Stimulated activated CD4-positive, alpha-beta T cell treated with anti-CD3 and anti-CD28 coated beads, Interleukin-15, amount 100 ng/mL, for 24 hours (primary cell): ENCODE data around the gene BTRC.

Source experiments
- DNase-seq: peaks from one replicate; pipeline ENCODE4 v3.0.0-alpha.2; 2020

Gene BTRC

DNA sequence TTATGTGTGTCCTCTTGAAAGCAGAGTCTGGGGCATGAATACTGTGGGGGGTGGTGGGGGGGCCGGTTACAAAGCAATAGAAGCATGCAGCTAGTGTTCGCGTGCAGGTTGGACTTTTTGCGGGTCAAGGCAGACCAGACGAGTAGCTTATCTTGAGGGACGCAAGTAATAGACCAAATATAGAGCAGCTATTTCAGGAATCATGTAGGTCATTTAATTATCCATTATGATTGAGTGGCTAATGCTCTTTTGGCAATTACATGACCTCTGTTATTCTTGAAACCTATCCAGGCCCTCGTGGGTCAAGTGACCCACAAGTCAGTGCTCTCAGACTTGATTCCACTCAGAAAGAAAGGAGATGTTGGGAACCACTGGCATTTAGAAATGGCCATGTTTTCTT, 93.0 kb downstream of the BTRC start:
- DNase-seq, result no peak

DNA sequence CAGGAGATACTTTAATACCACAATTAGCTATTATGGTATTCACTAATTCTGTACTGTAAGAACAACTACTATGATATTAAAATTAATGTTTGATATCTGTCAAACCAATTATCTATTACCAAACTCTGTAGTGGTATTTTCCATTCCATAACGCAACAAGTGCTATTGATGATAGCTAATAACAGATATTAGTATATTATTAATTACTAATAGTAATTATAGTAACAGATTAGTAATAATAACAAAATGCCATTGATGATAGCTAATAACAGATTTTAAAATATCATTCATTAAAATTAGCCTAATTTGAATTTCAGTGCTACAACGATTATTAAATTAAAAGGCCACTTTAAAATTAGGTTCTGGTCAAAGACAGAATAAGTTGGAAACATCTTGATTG, 93.5 kb downstream of the BTRC start:
- no peak for DNase-seq

DNA sequence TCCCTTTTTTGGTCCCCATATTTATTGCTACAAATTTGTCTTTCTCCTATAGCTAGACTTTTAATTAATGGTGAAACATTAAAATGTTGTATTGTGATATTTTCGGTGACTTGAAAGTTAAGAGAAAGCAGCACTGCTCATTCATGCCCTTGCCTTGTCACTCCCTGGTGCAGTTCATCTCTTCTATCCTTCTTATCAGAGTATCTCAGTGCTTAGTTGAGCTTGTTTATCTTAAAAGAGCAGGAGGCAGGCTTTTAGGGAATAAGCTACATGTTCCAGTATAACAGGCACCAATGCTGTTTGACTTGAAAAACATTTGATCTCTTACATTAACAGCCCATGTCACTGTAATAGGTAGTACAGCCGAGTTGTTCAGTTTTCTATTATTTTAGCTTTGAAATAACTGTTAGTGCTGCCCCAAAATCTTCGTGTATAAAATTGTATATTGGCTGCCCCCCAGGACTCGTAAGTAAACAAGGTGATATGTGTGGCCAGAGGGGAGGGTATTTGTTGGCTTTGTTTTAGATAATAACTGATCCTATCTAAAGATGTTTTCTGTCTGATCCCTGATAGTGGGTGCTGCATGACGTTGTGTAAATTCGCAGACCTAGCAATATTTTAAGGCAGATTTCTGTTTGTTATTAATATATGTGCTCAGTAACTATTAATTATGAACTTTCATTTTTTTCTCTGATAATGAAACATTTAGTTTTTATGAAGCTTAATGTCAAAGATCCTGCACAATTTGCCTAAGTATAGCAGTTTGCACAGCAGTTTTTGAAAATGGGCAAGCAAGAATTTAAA, 96.5 kb downstream of the BTRC start:
- no peak for DNase-seq

DNA sequence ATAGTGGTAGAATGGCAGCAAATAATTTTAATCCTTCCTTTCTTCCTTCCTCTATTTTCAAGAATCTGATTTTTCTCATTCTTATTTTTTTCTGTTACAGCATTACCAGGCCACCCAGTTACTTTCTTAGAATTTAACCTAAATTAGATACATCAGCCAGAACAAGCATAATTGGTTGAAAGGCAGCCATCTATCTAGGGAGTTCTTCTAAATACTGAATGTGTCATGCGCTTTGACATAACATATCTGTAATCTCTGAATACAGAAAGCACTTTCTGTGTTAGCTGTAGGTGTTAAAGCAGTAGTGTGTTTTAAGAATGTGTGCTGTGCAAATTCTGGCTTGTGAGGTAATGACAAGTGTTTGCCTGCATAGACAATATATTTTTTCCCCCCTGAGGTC, 97.3 kb downstream of the BTRC start:
- no peak for DNase-seq

DNA sequence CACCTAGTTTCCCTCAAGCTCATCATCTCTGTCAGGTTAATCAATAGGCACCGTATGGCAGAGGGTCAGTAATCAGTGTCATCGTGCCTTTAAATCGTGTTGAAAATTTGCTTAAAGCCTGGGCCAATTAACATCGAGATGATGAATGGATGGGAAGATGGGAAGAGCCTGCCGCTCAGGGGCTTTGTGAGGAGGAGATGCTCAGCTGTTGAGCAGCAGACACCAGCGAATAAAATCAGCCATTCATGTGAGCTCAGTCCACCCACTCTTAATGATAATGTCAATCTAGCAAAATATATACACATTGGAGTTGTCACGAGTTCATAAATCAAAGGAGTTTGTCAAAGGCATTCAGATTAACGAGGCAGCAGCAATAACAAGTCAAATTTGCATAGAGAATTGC, 97.7 kb downstream of the BTRC start:
- no peak for DNase-seq

DNA sequence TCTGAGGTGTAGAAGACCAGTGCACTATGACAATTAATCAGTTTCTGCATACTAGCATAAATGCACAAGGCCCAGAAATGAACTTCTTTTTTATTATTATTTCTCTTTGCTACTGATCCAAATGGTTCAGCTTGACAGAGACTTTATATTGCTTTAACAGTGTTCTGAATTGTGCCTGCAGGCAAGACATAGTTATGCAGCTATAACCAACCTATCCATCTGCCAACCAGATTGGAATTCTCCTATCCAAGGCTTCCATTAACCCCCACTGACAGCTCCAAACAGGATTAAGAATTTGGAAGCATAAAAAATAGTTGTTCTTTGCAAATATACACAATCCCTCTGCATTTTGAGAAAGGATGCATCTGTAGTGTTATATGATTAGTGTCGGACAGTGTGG, 98.2 kb downstream of the BTRC start:
- DNase-seq, result no peak

DNA sequence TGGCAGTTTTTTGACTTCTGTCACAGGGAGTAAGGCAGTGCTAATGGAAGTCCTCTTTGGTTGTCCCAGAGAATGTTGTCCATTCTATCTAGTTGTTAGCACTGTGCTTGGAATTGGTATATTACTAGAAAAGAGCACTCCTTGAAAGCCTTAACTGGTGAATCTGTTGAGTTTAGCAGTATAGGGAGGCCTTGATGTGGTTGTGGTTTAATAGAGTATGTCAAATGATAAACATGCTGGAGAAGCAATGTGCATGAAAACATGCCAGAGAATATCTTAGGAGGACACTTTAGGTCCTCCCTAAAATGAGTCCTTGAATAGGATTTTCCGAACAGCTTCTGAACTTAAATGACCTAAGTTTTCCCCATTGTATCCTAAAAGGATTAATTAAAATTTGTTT, 98.6 kb downstream of the BTRC start:
- DNase-seq, result no peak

DNA sequence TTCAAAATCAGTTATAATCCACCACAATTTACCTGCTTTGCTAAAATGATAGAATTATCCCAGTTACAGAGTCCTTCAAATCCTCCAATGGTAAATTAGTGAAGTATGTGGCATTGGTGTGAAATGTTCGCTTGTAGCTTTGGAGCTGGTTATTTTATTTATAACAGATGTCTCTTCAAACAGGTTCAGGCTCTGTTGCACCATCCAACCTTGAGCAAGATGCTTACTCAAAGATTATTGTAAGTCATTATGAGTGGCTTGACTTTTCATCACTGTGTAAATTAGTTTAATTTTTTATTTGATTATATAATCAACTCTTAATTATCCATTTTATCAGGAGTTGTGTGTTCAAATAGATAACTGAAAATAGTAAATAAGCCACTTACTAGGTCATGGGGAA, 99.4 kb downstream of the BTRC start:
- no peak for DNase-seq

DNA sequence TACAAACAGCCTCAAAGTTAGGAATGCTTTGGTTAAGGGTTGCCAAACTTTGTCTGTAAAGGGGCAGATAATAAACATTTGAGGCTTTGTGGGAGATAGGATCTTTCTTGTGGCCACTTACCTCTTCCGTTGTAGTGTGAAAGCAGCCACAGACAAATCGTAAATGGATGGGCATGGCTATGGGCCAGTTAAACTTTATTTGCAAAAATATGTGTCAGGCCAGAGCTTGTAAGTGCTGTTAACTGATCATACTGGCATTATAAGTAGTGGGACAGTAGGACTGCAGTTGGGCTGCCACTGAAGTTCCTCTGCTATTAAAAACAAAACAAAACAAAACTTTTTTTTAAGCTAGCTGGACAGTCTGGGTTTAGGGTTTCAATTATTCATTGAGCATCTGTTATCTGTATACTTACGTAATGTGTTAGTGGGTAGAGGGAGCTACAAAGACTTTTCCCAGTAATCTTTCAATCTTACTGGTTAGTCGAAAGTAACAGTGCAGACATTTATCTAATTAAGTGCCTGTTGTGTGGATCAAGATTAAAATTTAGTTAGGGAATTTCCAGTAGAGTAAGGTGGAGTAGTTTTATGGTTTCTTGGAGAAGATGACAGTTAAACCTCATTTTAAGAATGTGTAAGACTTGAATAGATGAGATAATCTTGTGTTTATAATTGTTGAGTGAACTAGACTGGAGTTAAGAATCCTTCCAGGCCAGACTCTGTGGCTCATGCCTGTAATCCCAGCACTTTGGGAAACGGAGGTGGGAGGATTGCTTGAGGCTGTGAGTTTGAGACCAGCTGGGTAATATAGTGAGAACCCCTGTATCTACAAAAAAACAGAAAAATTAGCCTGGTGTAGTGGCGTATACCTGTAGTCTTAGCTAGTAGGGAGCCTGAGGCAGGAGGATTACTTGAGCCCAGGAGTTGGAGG, 100.1 kb downstream of the BTRC start:
- DNase-seq, result no peak

DNA sequence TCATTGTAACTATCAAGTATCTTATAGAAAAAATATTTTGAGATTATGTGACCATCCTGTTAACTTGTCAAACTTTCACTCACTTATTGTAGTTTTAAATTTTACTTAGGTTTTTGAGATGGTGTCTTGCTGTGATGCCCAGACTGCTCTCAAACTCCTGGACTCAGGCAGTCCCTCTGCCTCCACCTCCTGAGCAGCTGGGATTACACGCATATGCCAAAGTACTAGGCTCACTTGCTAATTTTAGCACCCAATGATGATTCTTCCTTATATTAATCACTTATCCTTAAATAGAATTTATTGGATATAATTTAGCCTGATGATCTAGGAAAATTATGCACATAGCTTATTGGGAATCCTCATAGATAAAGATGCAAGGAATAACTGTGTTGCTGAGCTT, 104.9 kb downstream of the BTRC start:
- DNase-seq, result no peak

DNA sequence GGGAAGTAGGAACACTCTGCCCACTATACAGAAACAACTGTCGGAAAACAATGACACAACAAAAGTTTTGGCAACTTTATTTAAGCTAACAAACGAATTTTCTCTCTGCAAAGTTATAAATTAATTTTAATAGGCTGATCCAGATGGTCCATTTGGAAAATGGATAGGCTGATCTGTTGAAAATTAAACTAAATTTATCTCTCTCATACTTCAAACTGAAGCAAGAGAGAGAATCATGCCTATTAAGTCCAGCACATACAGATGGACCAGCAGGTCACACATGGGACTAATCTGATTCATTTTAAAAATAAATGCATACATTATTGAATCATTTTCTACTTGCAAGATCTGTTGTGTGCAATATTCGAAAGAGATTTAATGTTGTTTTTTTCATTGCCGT, 110.1 kb downstream of the BTRC start:
- no peak for DNase-seq

DNA sequence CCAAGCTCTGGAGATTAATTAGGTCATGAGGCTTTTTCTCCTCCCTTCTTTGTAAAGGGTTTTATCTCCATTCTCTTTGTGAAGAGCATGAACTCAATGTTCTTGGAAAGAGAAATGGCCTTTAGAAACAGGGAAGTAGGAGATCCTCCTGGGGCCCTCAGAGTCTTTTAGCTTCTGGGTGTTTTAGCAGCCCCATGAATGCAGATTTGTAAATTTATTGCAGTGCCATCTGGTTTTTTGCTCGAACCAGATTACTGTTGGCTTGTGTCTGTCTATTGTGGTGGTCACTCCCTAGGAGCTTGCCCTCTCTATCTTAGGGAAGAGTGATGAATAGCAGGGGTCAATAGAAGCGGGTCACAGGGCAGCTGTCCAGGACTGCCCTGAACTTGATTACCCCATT, 110.6 kb downstream of the BTRC start:
- no peak for DNase-seq

DNA sequence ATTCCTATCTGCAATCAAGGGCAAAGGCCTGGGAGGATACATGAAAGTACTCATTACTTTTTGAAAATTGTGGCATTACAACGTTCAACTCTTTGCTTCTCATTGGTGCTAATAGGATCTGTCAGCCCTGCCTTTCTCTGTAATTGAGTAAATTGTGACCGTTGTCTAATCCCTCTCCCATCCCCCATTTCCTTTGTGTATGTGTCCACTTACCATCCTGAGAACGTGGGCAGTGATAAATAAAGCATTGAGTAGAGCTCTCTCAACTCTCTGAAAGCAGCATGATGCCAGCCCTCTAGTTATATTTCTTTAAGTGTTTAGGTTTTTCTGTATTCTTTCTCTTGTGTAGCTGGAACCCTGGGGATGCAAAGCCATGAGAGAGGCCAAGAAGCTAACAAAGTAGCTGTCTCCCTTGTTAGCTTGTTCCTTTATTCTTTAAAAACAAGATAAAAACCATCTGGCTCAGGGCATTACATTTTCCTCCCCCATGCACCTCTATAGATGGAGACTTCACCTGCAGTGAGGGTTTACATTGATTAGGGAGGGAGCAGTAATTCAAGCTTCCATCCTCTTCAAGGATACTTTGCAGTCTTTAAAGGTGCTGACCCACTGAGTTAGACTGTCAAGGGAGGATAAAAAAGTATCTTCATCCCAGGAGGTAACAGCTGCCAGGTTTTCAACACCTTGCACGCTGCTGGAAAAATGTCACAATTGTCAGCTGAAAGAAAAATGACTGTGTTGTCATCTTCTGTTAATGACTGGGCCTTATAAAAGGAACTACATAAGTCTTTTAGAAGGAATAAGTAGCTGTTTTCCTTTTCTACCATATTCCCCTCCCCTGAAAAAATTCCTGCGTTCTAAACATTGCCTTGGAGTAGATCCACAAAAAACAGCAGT, 112.3 kb downstream of the BTRC start:
- no peak for DNase-seq

DNA sequence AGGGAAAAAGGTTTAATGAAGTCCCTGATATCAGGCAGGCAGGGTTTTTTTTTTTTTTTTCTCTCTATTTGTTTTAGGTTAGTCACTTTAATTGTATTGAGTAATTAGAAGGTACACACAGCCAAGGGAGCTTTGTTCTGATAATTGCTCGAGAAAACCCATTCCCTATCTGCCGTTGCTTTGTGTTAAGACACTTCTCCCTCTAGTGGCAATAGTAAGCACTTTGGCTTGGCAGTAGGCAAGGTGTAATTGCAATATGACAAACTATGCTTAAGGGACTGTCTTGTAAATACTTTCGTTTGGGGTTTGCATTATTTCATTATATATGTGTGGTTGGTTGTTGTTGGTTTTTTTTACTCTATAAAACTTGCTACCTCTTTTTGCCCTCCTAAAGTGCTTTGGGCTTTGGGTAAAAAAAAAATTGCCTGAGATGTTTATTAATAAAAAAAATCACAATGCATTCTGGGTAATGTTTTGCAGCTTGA, 113.4 kb downstream of the BTRC start:
- DNase-seq, result peak; percentile 14

DNA sequence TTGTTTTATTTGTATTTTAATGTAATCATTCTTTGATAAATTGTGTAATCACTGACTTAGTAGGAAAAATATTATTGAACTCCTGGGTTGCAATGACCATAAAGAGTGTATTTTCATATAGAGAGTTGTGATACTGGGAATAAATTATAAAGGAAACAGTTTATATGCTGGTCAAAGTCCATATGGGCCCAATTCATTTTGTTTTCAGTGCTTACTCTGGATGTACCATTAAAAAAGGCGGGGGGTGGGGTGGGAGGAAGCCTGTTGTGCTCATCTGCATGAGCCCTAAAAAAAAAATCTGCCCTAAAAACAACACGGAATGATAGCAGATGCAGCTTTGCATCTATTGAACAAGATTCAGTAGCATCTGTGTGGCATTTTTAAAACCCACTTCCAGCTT, 114.2 kb downstream of the BTRC start:
- no peak for DNase-seq

DNA sequence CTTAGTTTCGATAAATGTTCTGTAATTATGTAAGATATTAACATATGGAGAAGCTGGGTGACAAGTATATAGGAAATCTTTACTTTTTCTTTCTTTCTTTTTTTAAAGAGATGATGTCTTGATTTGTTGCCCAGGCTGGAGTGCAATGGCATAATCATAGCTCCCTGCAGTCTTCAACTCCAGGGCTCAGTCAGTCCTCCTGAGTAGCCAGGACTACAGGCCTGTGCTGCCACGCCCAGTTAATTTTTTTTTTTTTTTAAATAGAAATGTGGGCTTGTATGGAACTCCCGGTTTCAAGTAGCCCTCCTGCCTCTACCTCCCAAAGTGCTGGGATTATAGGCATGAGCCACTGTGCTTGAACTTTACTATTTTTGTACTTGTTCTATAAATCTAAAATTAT, 122.4 kb downstream of the BTRC start:
- no peak for DNase-seq

DNA sequence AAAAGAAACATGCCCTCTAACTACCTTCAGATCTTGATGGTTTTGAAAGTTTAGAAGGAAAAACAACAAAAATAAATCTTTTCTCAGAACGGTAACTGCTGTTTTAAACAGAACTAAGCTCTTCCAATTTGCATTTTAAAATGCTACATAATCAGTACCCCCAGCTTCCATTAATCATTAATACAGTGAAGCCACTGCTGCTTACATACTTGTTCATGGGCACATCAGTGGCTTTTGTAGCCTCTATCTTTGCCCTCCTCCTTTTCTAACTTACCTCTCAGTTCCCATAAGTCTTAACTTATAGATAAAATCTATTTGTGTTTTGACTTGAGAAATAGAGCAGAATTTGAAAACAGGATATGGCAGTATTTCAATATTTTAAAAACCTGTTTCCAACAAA, 125.0 kb downstream of the BTRC start:
- no peak for DNase-seq

DNA sequence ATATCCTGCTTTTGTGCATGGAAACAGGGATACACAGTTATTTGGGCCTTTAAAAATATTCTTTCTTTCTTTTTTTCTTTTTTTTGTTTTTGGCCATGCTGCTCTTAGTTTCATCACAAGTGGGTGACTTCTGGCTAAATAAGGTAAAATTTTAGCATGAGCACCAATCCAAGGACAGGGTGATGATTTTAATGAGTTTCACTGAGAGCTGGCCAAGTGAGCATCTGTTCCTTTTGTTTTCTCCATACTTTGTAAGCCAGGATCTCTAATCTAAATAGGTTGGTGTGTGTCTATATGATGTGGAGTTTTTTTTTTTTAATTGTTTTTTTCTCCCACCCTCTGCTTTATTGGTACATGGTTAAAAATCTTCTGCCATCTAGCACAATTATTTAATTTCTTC, 127.3 kb downstream of the BTRC start:
- no peak for DNase-seq

DNA sequence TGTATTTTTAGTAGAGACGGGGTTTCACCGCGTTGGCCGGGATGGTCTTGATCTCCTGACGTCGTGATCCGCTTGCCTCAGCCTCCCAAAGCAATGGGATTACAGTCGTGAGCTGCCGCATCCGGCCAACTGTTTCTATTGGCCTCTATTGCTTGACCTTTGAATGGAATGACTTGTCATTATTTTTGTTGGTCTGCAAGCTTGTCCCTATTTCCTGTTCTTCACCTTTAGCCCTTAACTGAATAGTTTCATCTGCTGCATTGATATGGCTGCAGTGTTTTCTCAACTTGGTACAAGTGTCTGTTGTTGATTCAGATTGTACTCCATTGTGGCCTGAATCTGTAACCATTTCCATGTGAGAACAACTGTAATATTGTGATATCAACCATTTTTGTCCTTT, 128.6 kb downstream of the BTRC start:
- DNase-seq, result no peak

DNA sequence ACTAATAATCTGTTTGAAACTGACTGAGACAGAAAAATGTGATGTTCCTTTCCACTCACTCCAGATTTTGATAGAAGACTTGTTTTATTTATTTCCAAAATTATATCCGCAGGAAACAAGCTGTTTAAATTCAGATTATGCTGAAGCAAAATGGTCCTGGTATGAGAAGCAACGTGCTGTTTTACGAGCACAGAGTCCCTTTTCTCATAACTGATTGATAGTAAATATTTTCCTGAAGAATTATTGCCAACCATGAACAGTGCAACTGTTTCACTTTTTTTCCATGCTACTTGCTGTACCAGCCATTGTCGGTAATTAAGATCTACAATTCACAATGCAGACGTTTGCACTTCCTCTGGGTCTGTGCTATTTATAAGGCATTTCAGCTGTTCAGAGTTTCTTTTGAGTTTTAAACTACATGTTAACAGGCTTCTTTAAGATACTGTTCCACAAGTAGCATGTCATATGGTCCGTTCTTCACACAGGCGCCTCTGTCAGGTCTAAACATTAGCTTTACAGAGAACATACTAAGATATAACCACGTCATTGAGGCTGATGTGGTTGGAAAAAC, 130.3 kb downstream of the BTRC start:
- no peak for DNase-seq

DNA sequence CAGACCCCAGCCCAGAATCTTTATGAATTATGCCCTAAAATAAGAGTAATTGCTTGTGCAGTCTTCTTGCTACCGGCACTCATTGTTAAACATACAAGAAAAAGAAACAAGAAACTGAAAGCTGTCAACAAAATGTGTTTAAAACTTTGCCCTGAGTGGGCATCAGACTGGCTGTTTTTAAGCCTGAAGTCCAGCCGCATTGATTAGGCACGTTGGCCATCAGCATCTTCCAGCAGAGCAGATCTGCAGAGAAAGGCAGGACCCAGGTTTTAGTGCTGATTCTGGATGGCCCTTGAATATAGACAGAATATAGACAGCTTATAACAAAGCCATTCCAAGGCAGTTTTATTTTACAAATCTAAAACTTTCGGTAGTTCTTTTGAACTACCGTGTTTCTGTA, 131.2 kb downstream of the BTRC start:
- DNase-seq, result no peak

DNA sequence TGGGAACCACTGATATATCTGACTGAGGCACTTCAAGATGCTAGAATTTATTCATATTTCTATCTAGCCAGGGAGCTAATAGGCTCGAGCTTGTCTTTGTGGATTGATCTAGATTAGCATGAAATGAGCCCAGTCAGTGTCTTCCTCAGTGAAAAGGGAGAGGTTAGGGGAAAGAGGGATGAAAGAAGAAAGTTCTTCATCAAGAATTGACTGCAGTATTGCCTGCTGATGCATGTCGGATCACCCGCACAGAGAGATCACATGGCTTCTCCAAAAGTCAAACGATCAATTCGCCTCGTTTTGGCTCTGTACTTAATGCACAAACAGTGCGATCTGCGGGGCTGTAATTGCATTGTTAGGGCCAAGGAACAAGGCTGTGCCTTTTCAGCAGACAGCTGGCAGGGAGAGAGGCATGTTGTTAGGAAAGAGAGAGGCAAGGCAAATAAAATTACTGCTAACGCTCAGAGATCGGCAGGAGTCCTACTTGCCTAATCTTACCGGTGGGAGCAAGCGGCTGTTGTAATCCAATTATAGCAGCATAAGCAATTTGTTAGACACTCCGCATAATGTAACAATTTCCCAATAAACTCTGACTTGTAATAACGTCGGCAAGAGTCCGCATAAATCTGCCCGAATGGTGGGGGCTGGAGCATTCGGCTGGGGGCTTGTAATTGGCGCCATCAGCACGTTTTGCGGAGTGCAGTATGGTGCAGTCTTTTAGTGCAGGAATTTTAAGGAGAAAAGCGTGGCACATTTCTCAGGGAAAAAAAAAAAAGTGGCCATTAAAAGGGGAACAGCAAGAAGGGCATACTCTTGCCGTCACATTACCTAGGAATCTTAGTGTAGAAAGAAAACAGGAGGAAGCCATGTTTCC, 132.0 kb downstream of the BTRC start:
- DNase-seq, result no peak
